Superior temporal gyrus (tissue), 1 donor: ENCODE data around the gene ZNF689.
"Not testable (repeated sequence)": the region's sequence is repeated elsewhere in the genome, so short reads cannot be mapped to it uniquely, and the experiment has no call there.

Source experiments
- DNase-seq: peaks from one replicate; pipeline ENCODE4 v3.0.0-alpha.2; 2016; ENCODE audit errors: extremely low spot score

The ZNF689 gene

GRCh38 chr16:30636599-30636998 lies 26.4 kb upstream of the ZNF689 start:
- no peak for DNase-seq

GRCh38 chr16:30633526-30633925 lies 23.3 kb upstream of the ZNF689 start:
- no peak for DNase-seq

DNA sequence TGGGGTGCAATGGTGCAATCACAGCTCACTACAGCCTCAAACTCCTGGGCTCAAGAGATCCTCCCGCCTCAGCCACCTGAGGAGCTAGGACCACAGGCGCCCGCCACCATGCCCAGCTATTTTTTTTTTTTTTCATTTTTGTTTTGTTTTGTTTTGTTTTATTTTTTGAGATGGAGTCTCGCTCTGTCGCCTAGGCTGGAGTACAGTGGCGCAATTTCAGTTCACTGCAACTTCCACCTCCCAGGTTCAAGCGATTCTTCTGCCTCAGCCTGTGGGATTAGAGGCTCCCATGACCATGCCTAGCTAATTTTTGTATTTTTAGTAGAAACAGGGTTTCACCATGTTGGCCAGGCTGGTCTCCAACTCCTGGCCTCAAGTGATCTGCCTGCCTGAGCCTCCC lies 22.3 kb upstream of the ZNF689 start:
- not testable (repeated sequence) for DNase-seq

- peak; percentile 94 for DNase-seq
Observed at GRCh38 chr16:30628628-30629540, 18.7 kb upstream of the ZNF689 start.

DNA sequence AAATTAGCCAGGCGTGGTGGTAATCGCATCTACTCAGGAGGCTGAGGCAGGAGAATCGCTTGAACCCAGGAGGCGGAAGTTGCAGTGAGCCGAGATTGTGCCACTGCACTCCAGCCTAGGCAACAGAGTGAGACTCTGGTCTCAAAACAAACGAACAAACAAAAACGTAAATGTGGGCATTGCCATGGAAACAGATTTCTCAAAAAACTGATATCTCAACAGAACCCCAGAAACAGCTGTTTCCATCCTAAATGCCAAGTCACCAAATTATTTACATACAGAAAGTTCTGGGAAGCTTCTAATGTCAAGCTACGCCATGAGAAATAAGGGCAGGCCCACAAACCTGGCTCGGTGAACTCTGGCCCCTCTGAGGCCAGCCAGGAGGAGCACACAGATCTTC lies 16.0 kb upstream of the ZNF689 start:
- DNase-seq, result no peak

DNA sequence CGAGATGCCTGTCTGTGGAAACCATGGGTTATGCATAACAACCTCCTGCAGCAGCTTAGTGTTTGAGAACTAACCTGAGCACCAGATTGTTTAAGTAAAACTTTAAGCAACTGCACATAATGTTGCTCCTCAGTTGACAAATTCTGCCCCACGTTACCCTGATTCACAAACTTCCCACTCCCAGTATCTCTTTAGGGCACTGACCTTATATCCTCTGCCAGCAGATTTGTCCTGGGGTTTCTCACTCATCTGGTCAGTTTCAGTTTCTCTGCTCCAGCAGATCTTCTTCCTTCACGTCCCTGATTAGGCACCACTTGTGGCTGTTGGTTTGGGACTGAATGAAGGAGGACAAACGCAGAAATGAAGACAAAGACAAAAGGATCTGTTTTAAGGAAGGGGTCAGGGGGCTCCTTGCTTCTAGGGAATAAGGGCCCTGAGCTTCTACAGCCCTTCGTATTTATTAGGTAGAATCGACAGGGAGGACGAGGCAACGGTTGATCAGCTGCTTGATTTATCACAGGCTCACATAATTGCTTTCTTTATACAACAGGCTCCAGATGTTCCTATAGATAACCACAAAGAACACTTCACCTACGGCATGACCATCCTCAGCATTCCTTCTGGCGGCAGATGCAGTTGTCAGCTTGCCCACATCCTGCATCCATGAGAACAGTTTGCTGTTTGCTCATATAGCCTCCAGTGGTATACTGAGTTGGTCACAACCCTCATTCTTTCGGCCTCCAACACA lies 13.5 kb upstream of the ZNF689 start:
- no peak for DNase-seq

DNA sequence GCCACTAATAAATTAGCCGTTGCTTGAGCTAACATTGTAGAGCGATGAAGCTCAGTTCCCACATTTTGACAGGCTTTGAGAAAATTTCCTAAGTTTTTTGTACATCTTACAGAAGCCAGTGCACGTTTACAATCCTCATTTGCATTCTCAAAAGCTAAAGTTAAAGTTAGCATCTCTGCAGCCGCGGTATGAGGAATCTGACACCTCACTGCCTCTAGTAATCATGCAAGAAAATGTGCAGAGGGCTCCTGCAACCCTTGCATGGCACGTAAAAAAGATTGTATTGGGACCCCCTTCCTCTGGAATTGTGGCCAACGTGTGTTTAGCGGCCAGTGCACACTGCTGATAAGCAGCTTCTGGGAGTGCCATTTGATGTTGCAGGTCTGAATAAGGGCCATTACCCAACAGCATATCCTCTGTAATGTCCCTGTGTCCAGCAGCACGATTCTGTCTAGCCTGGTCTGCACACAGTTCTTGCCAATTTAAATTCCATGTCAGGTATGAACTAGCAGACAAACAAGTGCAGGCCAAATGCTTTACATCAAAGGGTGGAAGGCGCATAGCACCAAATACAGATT lies 12.4 kb upstream of the ZNF689 start:
- no peak for DNase-seq

GRCh38 chr16:30621765-30622164 lies 11.6 kb upstream of the ZNF689 start:
- DNase-seq, result no peak

- DNase-seq, result no peak
Observed at GRCh38 chr16:30620169-30620568, 10.0 kb upstream of the ZNF689 start.

DNA sequence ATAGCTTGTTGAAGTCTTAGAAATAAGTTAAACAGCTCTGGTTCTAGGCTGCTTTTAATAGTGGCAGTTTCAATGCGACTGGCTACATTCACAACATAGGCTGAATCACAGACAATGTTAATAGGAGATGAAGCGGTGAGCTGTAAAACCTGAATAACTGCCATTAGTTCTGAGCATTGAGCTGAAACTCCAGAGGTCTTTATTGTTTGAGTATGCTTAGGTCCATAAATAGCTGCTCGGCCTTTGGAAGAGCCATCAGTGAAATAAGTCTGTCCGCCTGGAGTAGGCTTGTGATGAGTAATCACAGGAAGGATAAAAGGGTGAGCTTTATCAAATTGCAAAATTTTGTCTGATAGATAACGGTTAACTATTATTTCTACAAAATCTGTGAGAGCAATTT lies 9.4 kb upstream of the ZNF689 start:
- no peak for DNase-seq

DNA sequence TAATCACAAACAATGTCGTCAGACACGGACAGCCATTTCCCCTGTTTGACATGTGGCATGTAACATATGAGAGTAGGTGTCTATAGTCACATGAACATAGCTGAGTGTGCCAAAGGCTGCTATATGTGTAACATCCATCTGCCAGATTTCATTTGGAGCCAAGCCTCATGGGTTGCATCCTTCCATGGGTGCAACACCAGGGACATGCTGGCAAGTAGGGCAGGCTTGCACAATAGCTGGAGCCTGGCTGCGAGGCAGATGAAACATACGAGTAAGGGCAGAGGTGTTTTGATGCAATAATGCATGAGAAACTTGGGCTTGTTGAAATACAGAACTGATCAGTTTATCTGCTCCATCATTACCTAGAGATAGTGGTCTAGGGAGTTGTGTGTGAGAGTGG lies 9.0 kb upstream of the ZNF689 start:
- DNase-seq, result no peak

GRCh38 chr16:30615358-30616091 lies 5.3 kb upstream of the ZNF689 start:
- DNase-seq, result no peak

- peak; percentile 36 for DNase-seq
Observed at GRCh38 chr16:30609002-30609925, 925 bp downstream of the ZNF689 start.

- no peak for DNase-seq
Observed at GRCh38 chr16:30606004-30606403, 4.2 kb downstream of the ZNF689 start.

DNA sequence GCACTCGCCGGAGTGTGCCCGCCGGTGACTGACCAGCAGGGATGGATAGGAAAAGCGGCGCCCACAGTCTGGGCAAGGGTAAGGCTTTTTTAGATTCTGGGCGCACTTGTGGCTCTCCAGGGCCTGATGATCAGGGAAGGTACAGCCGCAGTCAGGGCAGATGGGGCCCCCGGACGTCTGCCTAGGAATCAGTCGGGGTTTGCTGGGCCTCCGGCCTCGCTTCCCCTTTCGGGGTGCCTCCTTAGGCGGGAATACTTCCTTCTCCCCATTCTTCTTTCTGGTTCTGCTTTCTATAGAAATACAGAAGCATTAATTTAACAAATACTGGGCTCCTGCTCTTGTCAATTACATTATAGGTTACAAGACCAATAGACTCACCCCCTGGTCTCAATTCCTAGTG lies 5.0 kb downstream of the ZNF689 start:
- DNase-seq, result no peak

GRCh38 chr16:30604316-30604947 lies 5.8 kb downstream of the ZNF689 start:
- no peak for DNase-seq

DNA sequence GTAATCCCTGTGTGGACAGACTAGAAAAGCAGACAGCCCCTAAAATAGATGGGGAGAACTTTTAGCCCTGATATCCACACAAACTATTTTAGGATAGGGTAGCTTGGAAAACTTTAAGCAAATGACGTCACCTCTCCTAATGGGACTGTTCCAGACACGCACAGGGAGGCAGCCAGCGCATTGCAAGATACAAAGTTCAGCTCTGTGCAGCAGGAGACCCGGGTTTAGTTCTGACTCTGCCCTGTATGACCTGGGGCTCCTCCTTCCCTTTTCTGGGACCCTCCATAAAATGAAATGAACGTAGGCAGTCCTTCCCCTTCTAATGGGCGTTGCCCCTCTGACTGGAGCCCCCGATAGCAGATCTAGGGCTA lies 6.3 kb downstream of the ZNF689 start:
- no peak for DNase-seq

DNA sequence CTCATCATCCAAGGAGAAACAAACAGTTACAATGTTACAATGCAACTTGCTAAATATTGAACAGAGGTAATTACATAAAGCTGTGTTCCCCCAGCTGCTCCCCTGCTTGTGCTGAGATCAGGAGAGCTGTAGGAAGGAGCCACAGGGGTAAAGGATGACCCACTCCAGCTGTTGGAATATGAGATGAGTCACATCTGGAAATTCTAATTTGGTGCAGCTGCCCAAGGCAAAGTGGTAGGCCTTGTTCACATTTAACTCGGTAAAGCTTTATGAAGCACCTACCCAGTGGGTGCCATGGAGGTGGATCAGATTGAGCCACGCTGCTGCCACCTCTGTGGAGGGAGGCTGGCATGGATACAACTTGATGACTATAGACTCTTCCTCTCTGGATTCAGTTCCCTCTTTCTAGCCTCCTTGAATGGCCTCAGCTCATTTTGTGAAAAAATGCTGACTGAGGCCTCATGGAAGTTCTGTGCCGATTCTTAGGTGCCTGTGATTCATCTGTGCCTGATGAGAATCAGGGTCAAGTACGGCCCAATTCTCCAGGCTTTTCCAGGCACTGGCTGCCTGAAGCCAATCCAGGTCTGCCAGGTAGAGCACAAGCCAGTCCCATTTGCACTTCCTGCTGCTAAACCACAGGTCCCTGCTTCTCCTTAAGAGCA lies 7.4 kb downstream of the ZNF689 start:
- no peak for DNase-seq

- DNase-seq, result no peak
Observed at GRCh38 chr16:30601966-30602365, 8.2 kb downstream of the ZNF689 start.

DNA sequence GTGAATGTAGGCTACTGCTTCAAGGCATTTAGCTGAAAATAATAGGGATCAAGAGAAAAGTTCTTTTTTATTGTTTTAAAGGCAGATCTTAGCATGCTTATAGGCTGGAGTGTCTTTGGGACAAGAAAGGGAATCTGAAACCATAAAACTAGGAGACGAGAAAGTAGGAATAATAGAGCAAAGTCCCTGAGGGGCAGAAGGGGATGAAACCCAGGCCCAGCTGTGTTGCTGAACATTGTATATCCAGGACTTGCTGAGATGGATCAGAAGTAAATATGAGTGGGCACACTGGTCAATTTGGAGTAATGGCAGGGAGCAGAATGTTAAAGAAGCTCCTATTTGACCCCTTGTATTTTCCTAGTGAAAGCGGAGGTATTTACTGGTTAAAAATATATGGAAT lies 9.3 kb downstream of the ZNF689 start:
- no peak for DNase-seq
